Gastroesophageal sphincter (tissue), 4 donors: Measurements from ENCODE around the gene STXBP4. TPM values are rescaled to one million over a fixed set of nuclear protein-coding genes. Genes with fewer than 3 reads are reported as not detected.

Experiments used
- ATAC-seq: fragments of 150-250 bp; one replicate; pipeline ENCODE4 v1.9.1; 2016; ENCODE audit warnings: mild to moderate bottlenecking, moderate library complexity
- H3K27ac ChIP-seq, 4 donors: fragments of 200-600 bp; sonication (generic) in 3 of 4; 1 replicate in 3 of 4; 2 replicates in 1 of 4; pipeline ENCODE4 v1.5.1; 2016 to 2019
- H3K27me3 ChIP-seq: fragments of 200-600 bp; sonication (generic); one replicate; pipeline ENCODE4 v1.5.1; 2019
- H3K36me3 ChIP-seq, 2 donors: fragments of 200-600 bp; sonication (generic); one replicate each; pipeline ENCODE4 v1.5.1; 2019; ENCODE audit warnings: control low read depth in 1 of 2
- H3K4me1 ChIP-seq, 3 donors: fragments of 200-600 bp; sonication (generic); 1 replicate in 2 of 3; 2 replicates in 1 of 3; pipeline ENCODE4 v1.5.1; 2016 to 2019; ENCODE audit warnings: control low read depth in 2 of 3
- H3K4me3 ChIP-seq, 2 donors: fragments of 200-600 bp; sonication (generic); one replicate each; pipeline ENCODE4 v1.5.1; 2019; ENCODE audit warnings: mild to moderate bottlenecking in 1 of 2, moderate library complexity in 1 of 2
- H3K9me3 ChIP-seq, 3 donors: fragments of 200-600 bp; sonication (generic); one replicate each; pipeline ENCODE4 v1.5.1; 2017 to 2019; ENCODE audit warnings: control low read depth in 2 of 3
- EP300 ChIP-seq: sonication (generic); formaldehyde crosslinking; IDR thresholded peaks from one replicate; pipeline ENCODE4 v1.6.1; 2017; ENCODE audit warnings: antibody characterized with exemption, mild to moderate bottlenecking
- POLR2A ChIP-seq, 2 donors: fragments of 450-650 bp; IDR thresholded peaks; one replicate each; pipeline ENCODE4 v1.6.1; 2017; ENCODE audit warnings: antibody characterized with exemption in 2 of 2, mild to moderate bottlenecking in 2 of 2, moderate library complexity in 1 of 2
- POLR2AphosphoS5 ChIP-seq: sonication (generic); formaldehyde crosslinking; IDR thresholded peaks from one replicate; pipeline ENCODE4 v1.6.1; 2017; ENCODE audit warnings: antibody characterized with exemption
- WGBS, 2 donors: methylation state at CpG; one replicate each; pipeline ENCODE4 v1.1.5; 2018; ENCODE audit warnings: low coverage in 1 of 2; 5-methylcytosine and 5-hydroxymethylcytosine counted together
- total RNA-seq, 4 donors: library from RNA; depleted of rRNA; stranded (reverse); fragments of >200 nt; gene quantifications; one replicate each; pipeline ENCODE4 v1.1.0, GENCODE V29; 2016
- TF ChIP-seq, protein P1 (sequence below), 4 experiments: fragments of 200-600 bp in 2 of 4; fragments of 450-650 bp in 2 of 4; sonication (generic) in 1 of 4; IDR thresholded peaks; one replicate each; pipeline ENCODE4 v1.5.1; 2017 to 2019; ENCODE audit warnings: antibody characterized with exemption in 4 of 4, mild to moderate bottlenecking in 2 of 4, moderate library complexity in 2 of 4

STXBP4 gene
- total RNA-seq, 4 donors from 2014 or later: 12.2 to 29.7 (median 16.2) TPM

GRCh38 chr17:55168958-55169687, 200.6 kb downstream of the STXBP4 start:
- Histone ChIP-seq H3K27ac (no peak overlapping the region), H3K4me1 (no peaks in the 10 kb centered on the region), H3K27me3 (no peaks in the 10 kb centered on the region), H3K36me3 (no peaks in the 10 kb centered on the region), H3K9me3 (peaks cover 0 to 7% (median 0%) of the 10 kb centered on the region in 3 donors), H3K4me3 (no peak overlapping the region)
- TF ChIP-seq EP300 (no peak), POLR2A (IDR thresholded peaks at IDR 0.05) (no peak), POLR2AphosphoS5 (no peak)
- TF ChIP-seq, protein P1, sequence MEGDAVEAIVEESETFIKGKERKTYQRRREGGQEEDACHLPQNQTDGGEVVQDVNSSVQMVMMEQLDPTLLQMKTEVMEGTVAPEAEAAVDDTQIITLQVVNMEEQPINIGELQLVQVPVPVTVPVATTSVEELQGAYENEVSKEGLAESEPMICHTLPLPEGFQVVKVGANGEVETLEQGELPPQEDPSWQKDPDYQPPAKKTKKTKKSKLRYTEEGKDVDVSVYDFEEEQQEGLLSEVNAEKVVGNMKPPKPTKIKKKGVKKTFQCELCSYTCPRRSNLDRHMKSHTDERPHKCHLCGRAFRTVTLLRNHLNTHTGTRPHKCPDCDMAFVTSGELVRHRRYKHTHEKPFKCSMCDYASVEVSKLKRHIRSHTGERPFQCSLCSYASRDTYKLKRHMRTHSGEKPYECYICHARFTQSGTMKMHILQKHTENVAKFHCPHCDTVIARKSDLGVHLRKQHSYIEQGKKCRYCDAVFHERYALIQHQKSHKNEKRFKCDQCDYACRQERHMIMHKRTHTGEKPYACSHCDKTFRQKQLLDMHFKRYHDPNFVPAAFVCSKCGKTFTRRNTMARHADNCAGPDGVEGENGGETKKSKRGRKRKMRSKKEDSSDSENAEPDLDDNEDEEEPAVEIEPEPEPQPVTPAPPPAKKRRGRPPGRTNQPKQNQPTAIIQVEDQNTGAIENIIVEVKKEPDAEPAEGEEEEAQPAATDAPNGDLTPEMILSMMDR (IDR thresholded peaks at IDR 0.05): no peak
- WGBS, 2 donors: 67 to 72% methylated on average over 5 of the region's 5 CpGs
- no peak for ATAC-seq

DNA sequence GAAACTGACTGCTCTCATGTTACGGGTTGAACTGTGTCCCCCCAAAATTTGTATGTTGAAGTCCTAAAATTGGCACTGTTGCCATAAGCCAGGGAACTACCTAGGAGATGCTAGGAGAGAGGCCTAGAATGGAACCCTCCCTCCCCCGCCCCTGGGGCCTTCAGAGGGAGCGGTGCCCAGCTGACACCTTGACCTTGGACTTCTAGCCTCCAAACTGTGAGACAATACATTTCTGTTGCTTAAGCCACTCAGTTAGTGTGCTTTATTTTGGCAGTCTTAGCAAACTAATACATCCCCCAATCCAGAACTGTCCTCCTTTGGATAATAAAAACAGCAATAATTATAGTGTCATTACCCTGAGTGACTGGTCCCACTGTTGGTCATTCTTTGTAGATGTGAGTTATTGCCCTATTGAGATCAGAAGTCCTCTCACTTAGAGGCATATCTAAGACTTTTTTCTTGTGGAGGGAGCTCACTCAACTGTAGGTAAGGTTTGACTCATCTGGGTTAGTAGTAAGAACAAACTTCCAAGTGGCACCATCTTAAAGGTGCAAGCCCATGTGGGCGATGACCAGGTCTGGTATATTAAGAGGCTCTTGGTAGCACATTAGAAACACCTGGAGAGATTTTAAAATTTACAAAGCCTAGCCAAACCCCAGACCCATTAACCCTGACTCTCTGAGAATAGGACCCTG, 203.2 kb downstream of the STXBP4 start:
- ATAC-seq: no peak
- TF ChIP-seq POLR2A (IDR thresholded peaks at IDR 0.05): no peak
- no peak for TF ChIP-seq POLR2AphosphoS5
- WGBS, 2 donors: 94 to 100% methylated on average over 2 to 3 of the region's 4 CpGs
- Histone ChIP-seq H3K4me1 (no peaks in the 10 kb centered on the region), H3K27me3 (no peaks in the 10 kb centered on the region), H3K27ac (no peak overlapping the region), H3K36me3 (no peaks in the 10 kb centered on the region), H3K9me3 (peaks cover 0 to 7% (median 0%) of the 10 kb centered on the region in 3 donors), H3K4me3 (no peak overlapping the region)

- Histone ChIP-seq H3K4me1 (no peaks in the 10 kb centered on the region), H3K27me3 (no peaks in the 10 kb centered on the region), H3K4me3 (no peak overlapping the region), H3K27ac (no peak overlapping the region), H3K9me3 (peaks cover 0 to 7% (median 0%) of the 10 kb centered on the region in 3 donors), H3K36me3 (no peaks in the 10 kb centered on the region)
- TF ChIP-seq, protein P1 (IDR thresholded peaks at IDR 0.05): no peak
- TF ChIP-seq POLR2AphosphoS5 (no peak), POLR2A (IDR thresholded peaks at IDR 0.05) (no peak), EP300 (no peak)
- 95 to 100% methylated on average over 2 of the region's 2 CpGs for WGBS, 2 donors
- no peak for ATAC-seq
These were observed 204.0 kb downstream of the STXBP4 start for GRCh38 chr17:55172612-55173011.

GRCh38 chr17:55174133-55174532, 205.6 kb downstream of the STXBP4 start:
- Histone ChIP-seq H3K4me3 (no peak overlapping the region), H3K27me3 (no peaks in the 10 kb centered on the region), H3K36me3 (no peaks in the 10 kb centered on the region), H3K4me1 (no peaks in the 10 kb centered on the region), H3K27ac (no peak overlapping the region), H3K9me3 (peaks cover 0 to 7% (median 0%) of the 10 kb centered on the region in 3 donors)
- ATAC-seq: no peak
- WGBS, 2 donors: 100% methylated on average over 1 of the region's 1 CpG
- TF ChIP-seq, protein P1 (IDR thresholded peaks at IDR 0.05): no peak
- no peak for TF ChIP-seq EP300
- TF ChIP-seq POLR2A (IDR thresholded peaks at IDR 0.05): no peak
- TF ChIP-seq POLR2AphosphoS5: no peak

GRCh38 chr17:55175788-55176427, 207.3 kb downstream of the STXBP4 start:
- H3K4me1 ChIP-seq: no peaks in the 10 kb centered on the region
- no peak for ATAC-seq
- no peaks in the 10 kb centered on the region for H3K36me3 ChIP-seq
- no peak overlapping the region for H3K4me3 ChIP-seq
- H3K9me3 ChIP-seq: peaks cover 0 to 7% (median 0%) of the 10 kb centered on the region in 3 donors
- H3K27me3 ChIP-seq: no peaks in the 10 kb centered on the region
- WGBS, 2 donors: 86 to 90% methylated on average over 4 to 6 of the region's 6 CpGs
- no peak overlapping the region for H3K27ac ChIP-seq
- TF ChIP-seq POLR2A (IDR thresholded peaks at IDR 0.05) (no peak), EP300 (no peak), POLR2AphosphoS5 (no peak)
- TF ChIP-seq, protein P1 (IDR thresholded peaks at IDR 0.05): no peak
